BE2C (cell line): ENCODE measurements around the gene ATP23.

Source experiments
- DNase-seq: peaks from one replicate; pipeline ENCODE4 v3.0.0-alpha.2; 2020
- H3K27me3 ChIP-seq: fragments of 250-450 bp; sonication (Bioruptor Pico); 2 replicates; pipeline ENCODE4 v1.5.1; 2020; ENCODE audit warnings: mild to moderate bottlenecking
- H3K36me3 ChIP-seq: fragments of 250-450 bp; sonication (Bioruptor Pico); 2 replicates; pipeline ENCODE4 v1.5.1; 2020; ENCODE audit warnings: mild to moderate bottlenecking
- H3K4me1 ChIP-seq: fragments of 250-450 bp; sonication (Bioruptor Pico); 2 replicates; pipeline ENCODE4 v1.5.1; 2020
- H3K4me3 ChIP-seq: 2 replicates; pipeline ENCODE4 v1.5.1; 2011; ENCODE audit warnings: low read depth, low read length
- H3K9me3 ChIP-seq: fragments of 250-450 bp; sonication (Bioruptor Pico); 2 replicates; pipeline ENCODE4 v1.5.1; 2020
- TF ChIP-seq, protein P1 (sequence below): IDR thresholded peaks from 2 replicates; pipeline ENCODE4 v1.5.1; 2012; ENCODE audit warnings: mild to moderate bottlenecking, low read depth, low read length

Gene ATP23

DNA sequence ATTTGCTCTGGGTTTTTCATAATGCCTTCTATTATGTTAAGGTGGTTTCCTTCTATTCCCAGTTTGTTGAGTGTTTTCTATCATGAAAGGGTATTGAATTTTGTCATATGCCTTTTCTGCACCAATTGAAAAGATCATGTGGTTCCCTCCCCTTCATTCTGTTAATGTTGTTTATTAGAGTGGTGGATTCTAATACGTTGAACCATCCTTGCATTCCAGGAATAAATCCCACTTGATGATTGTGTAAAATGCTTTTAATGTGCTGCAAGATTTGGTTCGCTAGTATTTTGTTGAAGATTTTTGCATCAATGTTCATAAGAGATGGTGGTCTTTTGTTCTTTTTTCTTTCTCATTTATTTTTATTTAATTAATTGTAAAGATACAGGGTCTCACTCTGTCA lies 55.2 kb downstream of the ATP23 start:
- TF ChIP-seq, protein P1, sequence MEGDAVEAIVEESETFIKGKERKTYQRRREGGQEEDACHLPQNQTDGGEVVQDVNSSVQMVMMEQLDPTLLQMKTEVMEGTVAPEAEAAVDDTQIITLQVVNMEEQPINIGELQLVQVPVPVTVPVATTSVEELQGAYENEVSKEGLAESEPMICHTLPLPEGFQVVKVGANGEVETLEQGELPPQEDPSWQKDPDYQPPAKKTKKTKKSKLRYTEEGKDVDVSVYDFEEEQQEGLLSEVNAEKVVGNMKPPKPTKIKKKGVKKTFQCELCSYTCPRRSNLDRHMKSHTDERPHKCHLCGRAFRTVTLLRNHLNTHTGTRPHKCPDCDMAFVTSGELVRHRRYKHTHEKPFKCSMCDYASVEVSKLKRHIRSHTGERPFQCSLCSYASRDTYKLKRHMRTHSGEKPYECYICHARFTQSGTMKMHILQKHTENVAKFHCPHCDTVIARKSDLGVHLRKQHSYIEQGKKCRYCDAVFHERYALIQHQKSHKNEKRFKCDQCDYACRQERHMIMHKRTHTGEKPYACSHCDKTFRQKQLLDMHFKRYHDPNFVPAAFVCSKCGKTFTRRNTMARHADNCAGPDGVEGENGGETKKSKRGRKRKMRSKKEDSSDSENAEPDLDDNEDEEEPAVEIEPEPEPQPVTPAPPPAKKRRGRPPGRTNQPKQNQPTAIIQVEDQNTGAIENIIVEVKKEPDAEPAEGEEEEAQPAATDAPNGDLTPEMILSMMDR, result no peak
- no peak for DNase-seq
- H3K9me3 ChIP-seq, result no peaks in the 10 kb centered on the region

DNA sequence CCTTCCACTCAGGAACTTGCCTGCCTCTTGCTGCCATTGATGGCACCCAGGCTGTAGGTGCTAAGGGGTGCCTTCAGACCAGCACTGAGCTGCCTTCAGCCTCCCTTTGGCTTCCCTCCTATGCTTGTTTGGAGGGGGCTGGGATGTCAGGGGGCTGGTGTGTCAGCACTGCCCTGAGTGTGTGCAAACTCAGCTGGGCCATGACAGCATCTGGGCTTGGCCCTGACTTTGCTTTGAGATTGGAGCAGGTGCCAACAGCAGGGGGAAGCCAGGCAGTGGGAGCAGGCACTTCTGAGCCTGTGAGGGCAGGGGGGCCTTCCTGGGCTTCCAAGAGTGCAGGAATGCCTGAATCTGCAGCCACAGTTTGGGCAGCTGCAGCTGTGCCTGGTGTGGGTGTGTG lies 56.9 kb downstream of the ATP23 start:
- no peak for DNase-seq
- no peaks in the 10 kb centered on the region for H3K9me3 ChIP-seq
- no peak overlapping the region for H3K4me3 ChIP-seq
- H3K36me3 ChIP-seq, result no peaks in the 10 kb centered on the region
- TF ChIP-seq, protein P1, result no peak
- H3K4me1 ChIP-seq, result no peaks in the 10 kb centered on the region
- H3K27me3 ChIP-seq, result no peaks in the 10 kb centered on the region

More for the DNA sequence above, 55.2 kb downstream of the ATP23 start:
- Histone ChIP-seq H3K4me1 (no peaks in the 10 kb centered on the region), H3K4me3 (no peak overlapping the region), H3K27me3 (no peaks in the 10 kb centered on the region), H3K36me3 (no peaks in the 10 kb centered on the region)

DNA sequence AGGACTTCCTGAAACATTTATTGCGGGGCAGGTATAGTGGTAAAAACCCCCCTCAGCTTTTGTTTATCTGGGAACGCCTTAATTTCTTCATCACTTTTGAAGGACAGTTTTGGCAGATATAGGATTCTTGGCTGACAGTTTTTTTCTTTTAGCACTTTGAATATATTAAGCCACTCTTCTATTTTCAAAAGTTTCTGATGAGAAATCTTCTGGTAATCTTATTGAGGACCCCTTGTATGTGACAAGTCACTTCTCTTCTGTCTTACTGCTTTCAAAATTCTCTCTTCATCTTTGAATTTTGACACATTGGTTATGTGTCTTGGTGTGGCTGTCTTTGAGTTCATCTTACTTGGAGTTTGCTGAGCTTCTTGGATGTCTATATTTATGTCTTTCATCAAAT lies 59.1 kb downstream of the ATP23 start:
- Histone ChIP-seq H3K4me3 (no peak overlapping the region), H3K36me3 (no peaks in the 10 kb centered on the region), H3K27me3 (no peaks in the 10 kb centered on the region), H3K9me3 (no peaks in the 10 kb centered on the region), H3K4me1 (no peaks in the 10 kb centered on the region)
- TF ChIP-seq, protein P1, result no peak
- DNase-seq, result no peak

DNA sequence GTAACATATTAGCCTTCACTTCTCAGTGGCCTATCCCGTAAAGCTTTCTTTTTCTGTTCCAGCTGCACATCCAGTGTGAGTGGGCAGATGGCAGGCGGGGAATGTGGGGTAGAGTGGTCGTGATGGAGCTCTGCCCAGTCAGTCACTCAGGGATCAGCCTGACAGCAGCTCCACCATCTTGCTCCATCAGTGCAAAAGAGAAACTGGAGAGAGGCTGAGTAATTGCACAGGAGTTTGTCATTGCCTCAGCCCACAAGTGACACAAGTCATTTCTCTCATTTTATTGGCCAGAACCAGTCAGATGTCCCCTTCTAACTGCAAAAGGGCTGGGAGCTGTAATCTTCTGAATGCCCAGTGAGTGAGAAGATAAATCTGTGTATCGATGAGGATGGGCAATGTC lies 66.5 kb downstream of the ATP23 start:
- Histone ChIP-seq H3K9me3 (no peaks in the 10 kb centered on the region), H3K4me1 (no peaks in the 10 kb centered on the region), H3K4me3 (no peak overlapping the region), H3K27me3 (no peaks in the 10 kb centered on the region; the same call in 1 of the 2 replicates), H3K36me3 (no peaks in the 10 kb centered on the region)
- TF ChIP-seq, protein P1, result no peak
- no peak for DNase-seq

DNA sequence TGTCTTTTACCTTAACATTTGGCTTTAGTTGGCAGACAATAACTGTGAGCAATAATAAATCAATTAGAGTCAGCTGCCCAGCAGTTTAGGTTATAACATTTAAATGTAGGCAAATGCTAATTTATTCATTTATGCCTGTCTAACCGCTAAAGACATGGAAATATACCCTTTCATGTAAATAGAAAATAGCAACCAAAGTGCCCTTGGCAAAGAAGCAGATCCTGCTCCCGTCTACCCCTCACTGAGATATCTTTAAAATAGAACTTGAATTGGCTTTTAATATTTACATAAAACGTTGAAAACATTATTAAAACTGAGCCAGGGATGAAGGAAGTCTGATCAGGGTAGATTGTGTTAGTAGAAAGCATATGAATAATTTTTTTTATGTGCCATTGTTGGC lies 67.3 kb downstream of the ATP23 start:
- no peak for DNase-seq
- H3K27me3 ChIP-seq, result no peaks in the 10 kb centered on the region; the same call in 1 of the 2 replicates
- TF ChIP-seq, protein P1, result no peak
- no peak overlapping the region for H3K4me3 ChIP-seq
- H3K9me3 ChIP-seq, result no peaks in the 10 kb centered on the region
- no peaks in the 10 kb centered on the region for H3K4me1 ChIP-seq
- H3K36me3 ChIP-seq, result no peaks in the 10 kb centered on the region
